GM12892 (cell line): ENCODE data around the gene PARD3.

Experiments
- POLR2A ChIP-seq: IDR thresholded peaks from 2 replicates; pipeline ENCODE4 v1.6.1; 2011; ENCODE audit warnings: low read depth, low read length, control low read depth
- POLR2AphosphoS5 ChIP-seq: IDR thresholded peaks from 2 replicates; pipeline ENCODE4 v1.6.1; 2011; ENCODE audit warnings: low read depth, low read length, control low read depth
- TAF1 ChIP-seq: IDR thresholded peaks from 2 replicates; pipeline ENCODE4 v1.6.1; 2011; ENCODE audit warnings: low read depth, mild to moderate bottlenecking, control low read depth, low read length, borderline replicate concordance

- no peak for TF ChIP-seq TAF1
- TF ChIP-seq POLR2A = no peak
- TF ChIP-seq POLR2AphosphoS5 = no peak
These were observed 218.7 kb downstream of the PARD3 start for GRCh38 chr10:34596351-34596750.
